HepG2 (cell line): Measurements from ENCODE around the gene PLPP7. TPM values are rescaled to one million over a fixed set of nuclear protein-coding genes. Genes with fewer than 3 reads are reported as not detected.

Experiments used
- CEBPB ChIP-seq: IDR thresholded peaks from 2 replicates; pipeline ENCODE4 v1.6.1; 2011; ENCODE audit warnings: low read depth, low read length, improper control_type of control experiment, borderline replicate concordance
- EEA1 ChIP-seq: sonication (generic); formaldehyde crosslinking; IDR thresholded peaks from 2 replicates; pipeline ENCODE4 v1.5.1; 2020; ENCODE audit warnings: mild to moderate bottlenecking, missing genetic modification reagents, borderline replicate concordance
- HOXA5 ChIP-seq: sonication (generic); formaldehyde crosslinking; IDR thresholded peaks from 2 replicates; pipeline ENCODE4 v1.4.0; 2020; ENCODE audit warnings: missing genetic modification reagents
- JDP2 ChIP-seq: sonication (generic); formaldehyde crosslinking; IDR thresholded peaks from 2 replicates; pipeline ENCODE4 v1.8.1; 2022; ENCODE audit warnings: missing genetic modification reagents, borderline replicate concordance
- NRL ChIP-seq: sonication (generic); formaldehyde crosslinking; IDR thresholded peaks from 2 replicates; pipeline ENCODE4 v1.5.0; 2020; ENCODE audit warnings: missing genetic modification reagents, mild to moderate bottlenecking, moderate library complexity, borderline replicate concordance
- PCBP1 ChIP-seq: fragments of 200-400 bp; formaldehyde crosslinking; IDR thresholded peaks from 2 replicates; pipeline ENCODE4 v1.6.1; 2017; ENCODE audit warnings: mild to moderate bottlenecking, low read depth, low read length, borderline replicate concordance
- POGZ ChIP-seq: sonication (generic); formaldehyde crosslinking; IDR thresholded peaks from 2 replicates; pipeline ENCODE4 v1.4.0; 2020; ENCODE audit warnings: mild to moderate bottlenecking, missing genetic modification reagents
- SCMH1 ChIP-seq: sonication (generic); formaldehyde crosslinking; IDR thresholded peaks from 2 replicates; pipeline ENCODE4 v1.9.0; 2021; ENCODE audit warnings: missing genetic modification reagents, mild to moderate bottlenecking, borderline replicate concordance
- SNAI1 ChIP-seq: sonication (generic); formaldehyde crosslinking; IDR thresholded peaks from 2 replicates; pipeline ENCODE4 v1.5.0; 2020; ENCODE audit warnings: mild to moderate bottlenecking, missing genetic modification reagents, borderline replicate concordance
- SYNCRIP ChIP-seq: fragments of 200-400 bp; formaldehyde crosslinking; IDR thresholded peaks from 2 replicates; pipeline ENCODE4 v1.6.1; 2018; ENCODE audit warnings: mild to moderate bottlenecking, low read depth, low read length; ENCODE audit not compliant: insufficient read depth
- ZFP36L1 ChIP-seq: sonication (generic); formaldehyde crosslinking; IDR thresholded peaks from 2 replicates; pipeline ENCODE4 v1.8.0; 2022; ENCODE audit warnings: mild to moderate bottlenecking, missing genetic modification reagents, moderate library complexity
- ZFP36L2 ChIP-seq: sonication (generic); formaldehyde crosslinking; IDR thresholded peaks from 2 replicates; pipeline ENCODE4 v1.4.0; 2020; ENCODE audit warnings: missing genetic modification reagents
- ZFP37 ChIP-seq: sonication (generic); formaldehyde crosslinking; IDR thresholded peaks from 2 replicates; pipeline ENCODE4 v1.4.0; 2020; ENCODE audit warnings: missing genetic modification reagents, borderline replicate concordance
- ZNF264 ChIP-seq: sonication (generic); formaldehyde crosslinking; IDR thresholded peaks from 2 replicates; pipeline ENCODE4 v1.4.0; 2020; ENCODE audit warnings: missing genetic modification reagents
- ZNF564 ChIP-seq: sonication (generic); formaldehyde crosslinking; IDR thresholded peaks from 2 replicates; pipeline ENCODE4 v1.8.1; 2023; ENCODE audit warnings: mild to moderate bottlenecking, missing genetic modification reagents
- ZNF83 ChIP-seq: sonication (generic); formaldehyde crosslinking; IDR thresholded peaks from 2 replicates; pipeline ENCODE4 v1.4.0; 2020; ENCODE audit warnings: missing genetic modification reagents, mild to moderate bottlenecking, borderline replicate concordance
- polyA plus RNA-seq, 8 experiments: library from polyadenylated mRNA; depleted of rRNA in 3 of 8; stranded (reverse) in 7 of 8; unstranded in 1 of 8; fragments of >200 nt; fragmentation: Illumina TruSeq in 4 of 8; extraction: Trizol in 4 of 8; gene quantifications; 2 replicates each; pipeline versions ENCODE4 v1.2.1 to v1.2.3, GENCODE V29; 2011 to 2016; ENCODE audit warnings: low read depth in 4 of 8, missing spikeins in 1 of 8, mixed read lengths in 1 of 8; ENCODE audit not compliant: insufficient read depth in 1 of 8
- total RNA-seq, 5 experiments: library from RNA; depleted of rRNA; stranded (reverse); fragments of >200 nt; fragmentation: Illumina TruSeq; extraction: Trizol; gene quantifications; 2 replicates each; pipeline ENCODE4 v1.2.3, GENCODE V29; 2016; ENCODE audit warnings: low read depth in 1 of 5
- TF ChIP-seq, protein P1 (sequence below): sonication (generic); formaldehyde crosslinking; IDR thresholded peaks from 2 replicates; pipeline ENCODE4 v1.4.0; 2020; ENCODE audit warnings: missing genetic modification reagents, borderline replicate concordance
- TF ChIP-seq, protein P2 (sequence below): sonication (generic); formaldehyde crosslinking; IDR thresholded peaks from 2 replicates; pipeline ENCODE4 v1.5.1; 2020; ENCODE audit warnings: mild to moderate bottlenecking, missing genetic modification reagents
- TF ChIP-seq, protein P3 (sequence below): sonication (generic); formaldehyde crosslinking; conservative IDR thresholded peaks from 2 replicates; pipeline ENCODE4 v1.8.0; 2022; ENCODE audit warnings: mild to moderate bottlenecking, moderate library complexity, missing genetic modification reagents

The PLPP7 gene
- total and polyA plus RNA-seq, 2 of the 13 experiments (the other 11 are each of a cell fraction or from before 2014, with no cell fraction given), result 0.33 to 1.2 TPM

DNA sequence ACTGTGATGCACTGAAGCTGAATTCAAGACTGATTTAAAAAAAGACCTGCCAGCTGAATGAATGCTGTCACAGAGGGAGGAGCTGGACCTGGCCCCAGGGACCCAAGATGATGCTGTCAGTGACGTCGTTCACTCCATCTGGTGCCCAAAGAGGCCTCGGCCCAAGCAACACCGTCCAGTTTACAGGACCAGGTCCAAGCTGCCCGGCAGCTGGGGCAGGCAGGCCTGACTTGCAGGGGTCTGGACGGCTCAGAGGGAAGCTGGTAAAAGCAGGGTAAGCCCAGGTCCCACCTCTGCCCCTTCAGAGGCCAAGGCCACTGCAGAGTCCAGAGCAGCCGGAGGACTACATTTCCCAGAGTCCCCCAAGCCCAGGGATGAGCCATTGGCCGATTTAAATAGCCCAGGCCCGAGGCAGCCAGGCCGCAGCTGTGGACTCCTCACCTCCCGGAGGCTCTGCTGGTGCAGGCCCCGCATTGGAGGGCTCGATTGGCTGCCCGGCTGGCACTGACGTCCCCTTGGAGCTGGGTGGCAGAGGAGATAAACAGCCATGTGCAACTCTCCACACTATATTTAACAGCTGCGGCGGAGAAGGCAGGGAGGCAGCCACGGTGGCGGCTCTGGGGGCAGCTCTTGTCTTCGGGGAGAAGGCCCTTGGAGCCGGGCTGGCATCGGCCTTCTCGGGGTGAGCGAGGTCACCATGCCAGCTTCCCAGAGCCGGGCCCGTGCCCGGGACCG lies at the start of gene PLPP7 (continued):
- no peak for TF ChIP-seq PCBP1
- no peak for TF ChIP-seq NRL
- TF ChIP-seq HOXA5 (CRISPR knock-in tag), result no peak
- no peak for TF ChIP-seq SYNCRIP
- TF ChIP-seq ZFP36L2, result no peak
- no peak for TF ChIP-seq ZFP36L1 (CRISPR knock-in tag)
- no peak for TF ChIP-seq SNAI1
- TF ChIP-seq, protein P1, sequence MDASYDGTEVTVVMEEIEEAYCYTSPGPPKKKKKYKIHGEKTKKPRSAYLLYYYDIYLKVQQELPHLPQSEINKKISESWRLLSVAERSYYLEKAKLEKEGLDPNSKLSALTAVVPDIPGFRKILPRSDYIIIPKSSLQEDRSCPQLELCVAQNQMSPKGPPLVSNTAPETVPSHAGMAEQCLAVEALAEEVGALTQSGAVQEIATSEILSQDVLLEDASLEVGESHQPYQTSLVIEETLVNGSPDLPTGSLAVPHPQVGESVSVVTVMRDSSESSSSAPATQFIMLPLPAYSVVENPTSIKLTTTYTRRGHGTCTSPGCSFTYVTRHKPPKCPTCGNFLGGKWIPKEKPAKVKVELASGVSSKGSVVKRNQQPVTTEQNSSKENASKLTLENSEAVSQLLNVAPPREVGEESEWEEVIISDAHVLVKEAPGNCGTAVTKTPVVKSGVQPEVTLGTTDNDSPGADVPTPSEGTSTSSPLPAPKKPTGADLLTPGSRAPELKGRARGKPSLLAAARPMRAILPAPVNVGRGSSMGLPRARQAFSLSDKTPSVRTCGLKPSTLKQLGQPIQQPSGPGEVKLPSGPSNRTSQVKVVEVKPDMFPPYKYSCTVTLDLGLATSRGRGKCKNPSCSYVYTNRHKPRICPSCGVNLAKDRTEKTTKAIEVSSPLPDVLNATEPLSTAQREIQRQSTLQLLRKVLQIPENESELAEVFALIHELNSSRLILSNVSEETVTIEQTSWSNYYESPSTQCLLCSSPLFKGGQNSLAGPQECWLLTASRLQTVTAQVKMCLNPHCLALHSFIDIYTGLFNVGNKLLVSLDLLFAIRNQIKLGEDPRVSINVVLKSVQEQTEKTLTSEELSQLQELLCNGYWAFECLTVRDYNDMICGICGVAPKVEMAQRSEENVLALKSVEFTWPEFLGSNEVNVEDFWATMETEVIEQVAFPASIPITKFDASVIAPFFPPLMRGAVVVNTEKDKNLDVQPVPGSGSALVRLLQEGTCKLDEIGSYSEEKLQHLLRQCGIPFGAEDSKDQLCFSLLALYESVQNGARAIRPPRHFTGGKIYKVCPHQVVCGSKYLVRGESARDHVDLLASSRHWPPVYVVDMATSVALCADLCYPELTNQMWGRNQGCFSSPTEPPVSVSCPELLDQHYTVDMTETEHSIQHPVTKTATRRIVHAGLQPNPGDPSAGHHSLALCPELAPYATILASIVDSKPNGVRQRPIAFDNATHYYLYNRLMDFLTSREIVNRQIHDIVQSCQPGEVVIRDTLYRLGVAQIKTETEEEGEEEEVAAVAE (CRISPR knock-in tag), result 0 out of 2 replicates have a peak, but pooled peaks have one; percentile 25
- TF ChIP-seq POGZ (CRISPR knock-in tag), result no peak
- no peak for TF ChIP-seq SCMH1 (CRISPR knock-in tag)
- no peak for TF ChIP-seq ZNF264 (CRISPR knock-in tag)
- TF ChIP-seq ZFP37, result no peak
- TF ChIP-seq JDP2 (CRISPR knock-in tag), result no peak
- no peak for TF ChIP-seq EEA1
- TF ChIP-seq, protein P2, sequence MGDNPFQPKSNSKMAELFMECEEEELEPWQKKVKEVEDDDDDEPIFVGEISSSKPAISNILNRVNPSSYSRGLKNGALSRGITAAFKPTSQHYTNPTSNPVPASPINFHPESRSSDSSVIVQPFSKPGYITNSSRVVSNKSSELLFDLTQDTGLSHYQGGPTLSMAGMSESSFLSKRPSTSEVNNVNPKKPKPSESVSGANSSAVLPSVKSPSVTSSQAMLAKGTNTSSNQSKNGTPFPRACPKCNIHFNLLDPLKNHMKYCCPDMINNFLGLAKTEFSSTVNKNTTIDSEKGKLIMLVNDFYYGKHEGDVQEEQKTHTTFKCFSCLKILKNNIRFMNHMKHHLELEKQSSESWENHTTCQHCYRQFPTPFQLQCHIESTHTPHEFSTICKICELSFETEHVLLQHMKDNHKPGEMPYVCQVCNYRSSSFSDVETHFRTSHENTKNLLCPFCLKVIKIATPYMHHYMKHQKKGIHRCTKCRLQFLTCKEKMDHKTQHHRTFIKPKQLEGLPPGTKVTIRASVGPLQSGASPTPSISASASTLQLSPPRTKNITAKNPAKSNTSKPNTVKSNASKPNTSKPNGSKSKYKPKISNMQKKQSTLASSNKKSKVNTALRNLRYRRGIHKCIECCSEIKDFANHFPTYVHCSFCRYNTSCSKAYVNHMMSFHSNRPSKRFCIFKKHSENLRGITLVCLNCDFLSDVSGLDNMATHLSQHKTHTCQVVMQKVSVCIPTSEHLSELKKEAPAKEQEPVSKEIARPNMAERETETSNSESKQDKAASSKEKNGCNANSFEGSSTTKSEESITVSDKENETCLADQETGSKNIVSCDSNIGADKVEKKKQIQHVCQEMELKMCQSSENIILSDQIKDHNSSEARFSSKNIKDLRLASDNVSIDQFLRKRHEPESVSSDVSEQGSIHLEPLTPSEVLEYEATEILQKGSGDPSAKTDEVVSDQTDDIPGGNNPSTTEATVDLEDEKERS, result no peak
- no peak for TF ChIP-seq ZNF564 (CRISPR knock-in tag)
- TF ChIP-seq CEBPB, result no peak
- TF ChIP-seq, protein P3, sequence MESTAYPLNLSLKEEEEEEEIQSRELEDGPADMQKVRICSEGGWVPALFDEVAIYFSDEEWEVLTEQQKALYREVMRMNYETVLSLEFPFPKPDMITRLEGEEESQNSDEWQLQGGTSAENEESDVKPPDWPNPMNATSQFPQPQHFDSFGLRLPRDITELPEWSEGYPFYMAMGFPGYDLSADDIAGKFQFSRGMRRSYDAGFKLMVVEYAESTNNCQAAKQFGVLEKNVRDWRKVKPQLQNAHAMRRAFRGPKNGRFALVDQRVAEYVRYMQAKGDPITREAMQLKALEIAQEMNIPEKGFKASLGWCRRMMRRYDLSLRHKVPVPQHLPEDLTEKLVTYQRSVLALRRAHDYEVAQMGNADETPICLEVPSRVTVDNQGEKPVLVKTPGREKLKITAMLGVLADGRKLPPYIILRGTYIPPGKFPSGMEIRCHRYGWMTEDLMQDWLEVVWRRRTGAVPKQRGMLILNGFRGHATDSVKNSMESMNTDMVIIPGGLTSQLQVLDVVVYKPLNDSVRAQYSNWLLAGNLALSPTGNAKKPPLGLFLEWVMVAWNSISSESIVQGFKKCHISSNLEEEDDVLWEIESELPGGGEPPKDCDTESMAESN (CRISPR knock-in tag), result no peak
- no peak; the same call in 1 of the 2 replicates for TF ChIP-seq ZNF83 (CRISPR knock-in tag)
